ENCODE data around the gene NPC1. TPM values are rescaled to one million over a fixed set of nuclear protein-coding genes. Genes with fewer than 3 reads are reported as not detected.

Gene NPC1
- total RNA-seq, 1 experiment from 2014 or later, result 51.6 TPM

- ATAC-seq (no peak), DNase-seq (ENCODE audit: low read depth, low spot score) (no peak)
- Histone ChIP-seq H3K27ac (ENCODE audit: low read depth, low read length) (no peak overlapping the region), H3K9me3 (ENCODE audit: control insufficient read depth in 1 of 2, insufficient read depth in 1 of 2, low read depth in 1 of 2, low read length in 2 of 2) (no peaks in the 10 kb centered on the region), H3K4me2 (ENCODE audit: low read length) (no peak overlapping the region), H3K4me1 (ENCODE audit: control insufficient read depth in 1 of 2, insufficient read depth in 2 of 2, low read length in 2 of 2) (no peaks in the 10 kb centered on the region), H2AFZ (ENCODE audit: low read depth, low read length, poor library complexity, severe bottlenecking) (no peak overlapping the region), H3K36me3 (ENCODE audit: control insufficient read depth in 1 of 2, insufficient read depth in 2 of 2, low read length in 2 of 2) (peaks cover 8 to 23% of the 10 kb centered on the region in 2 experiments), H3K9me2 (ENCODE audit: insufficient read depth) (no peaks in the 10 kb centered on the region), H3K9ac (ENCODE audit: low read length) (no peak overlapping the region), H3K4me3 (replicated peaks in 1 of 2; ENCODE audit: low read depth in 1 of 2, low read length in 2 of 2) (no peak overlapping the region), H4K20me1 (ENCODE audit: insufficient read depth) (no peaks in the 10 kb centered on the region), H3K27me3 (ENCODE audit: insufficient read depth, low read length) (no peaks in the 10 kb centered on the region), H3K79me2 (ENCODE audit: insufficient read depth, low read length) (no peaks in the 10 kb centered on the region)
- ChIA-PET POLR2A (no interaction called here), RAD21 (ENCODE audit: low non-redundant PET in 1 of 2, low total read pairs in 2 of 2, uncharacterized antibody in 2 of 2, unreplicated experiment in 2 of 2) (no interaction called here), CTCF (interaction anchor here (1.2 to 1.3 kb wide), 2 partner anchors 13 to 218 kb away, joined by 5 to 6 read pairs; no protein-coding TSS in a partner anchor)
- TF ChIP-seq ATF3 (IDR thresholded peaks at IDR 0.05) (no peak), SIN3A (IDR thresholded peaks at IDR 0.05; ENCODE audit: low read depth) (no peak), SP1 (IDR thresholded peaks at IDR 0.05; ENCODE audit: low read depth) (no peak), CBX3 (IDR thresholded peaks at IDR 0.05; ENCODE audit: low read depth) (no peak), ZFX (IDR thresholded peaks at IDR 0.05) (no peak), FOSL1 (IDR thresholded peaks at IDR 0.05; ENCODE audit: low read depth) (no peak), JUND (IDR thresholded peaks at IDR 0.05) (no peak), POLR2AphosphoS5 (IDR thresholded peaks at IDR 0.05; ENCODE audit: low read depth, low read length) (no peak), CTCF (IDR thresholded peaks at IDR 0.05 in 2 of 3, conservative IDR thresholded peaks at IDR 0.05 in 1 of 3; ENCODE audit: borderline replicate concordance in 1 of 3, insufficient read depth in 1 of 3, low read depth in 2 of 3, low read length in 2 of 3) (no peak), RAD21 (IDR thresholded peaks at IDR 0.05; ENCODE audit: low read depth) (no peak), POLR2A (IDR thresholded peaks at IDR 0.05; ENCODE audit: borderline replicate concordance, extremely low read depth, insufficient read depth, insufficient read length) (no peak), CEBPB (IDR thresholded peaks at IDR 0.05; ENCODE audit: low read depth) (no peak), ELF1 (IDR thresholded peaks at IDR 0.05; ENCODE audit: borderline replicate concordance, low read depth) (no peak), YY1 (IDR thresholded peaks at IDR 0.05; ENCODE audit: extremely low read depth, insufficient replicate concordance, low read depth, low read length) (no peak), EZH2phosphoT487 (IDR thresholded peaks at IDR 0.05; ENCODE audit: borderline replicate concordance) (no peak), ZBTB33 (IDR thresholded peaks at IDR 0.05; ENCODE audit: extremely low read depth, insufficient replicate concordance, low read length) (no peak), EZH2 (IDR thresholded peaks at IDR 0.05) (no peak)
- BruUV-seq (replicated peaks), result no TSS peak
- intact Hi-C loops (cut with micrococcal nuclease), result no loop called here
Measured at GRCh38 chr18:23484561-23485182, 101.6 kb downstream of the NPC1 start.
